AG04450 (cell line): Measurements from ENCODE around the gene GID4. TPM values are rescaled to one million over a fixed set of nuclear protein-coding genes. Genes with fewer than 3 reads are reported as not detected.

Experiments used
- CTCF ChIA-PET: fragments of 300-600, 350-600 bp; formaldehyde crosslinking; extraction: SDS; loops from one replicate; lab custom pipeline; 2022; ENCODE audit warnings: antibody characterized with exemption, inconsistent platforms; lab: Charles Lee
- POLR2A ChIA-PET: fragments of 350-600 bp; formaldehyde crosslinking; extraction: SDS; loops from one replicate; lab custom pipeline; 2021; ENCODE audit warnings: antibody characterized with exemption, inconsistent platforms; lab: Yijun Ruan, JAX
- DNase-seq: peaks from one replicate; pipeline ENCODE4 v3.0.0-alpha.2; 2011; ENCODE audit warnings: low read depth, low spot score
- H3K27ac ChIP-seq: one replicate; pipeline ENCODE4 v1.5.1; 2012; ENCODE audit warnings: low read depth, low read length, control low read depth
- H3K27me3 ChIP-seq: one replicate; pipeline ENCODE4 v1.6.0; 2012; ENCODE audit warnings: low read length; ENCODE audit not compliant: control insufficient read depth, insufficient read depth
- H3K4me3 ChIP-seq: 2 replicates; pipeline ENCODE4 v1.5.1; 2011; ENCODE audit warnings: mild to moderate bottlenecking, low read depth, low read length, control low read depth
- H3K9me3 ChIP-seq: 2 replicates; pipeline ENCODE4 v1.5.1; 2012; ENCODE audit warnings: low read length; ENCODE audit not compliant: control insufficient read depth, insufficient read depth
- polyA plus RNA-seq: library from polyadenylated mRNA; depleted of rRNA; stranded (reverse); fragments of >200 nt; gene quantifications from 2 replicates; pipeline ENCODE4 v1.2.3, GENCODE V29; 2011
- TF ChIP-seq, protein P1 (sequence below): IDR thresholded peaks from 2 replicates; pipeline ENCODE4 v1.5.1; 2011; ENCODE audit warnings: low read depth, low read length, control low read depth, inconsistent platforms

GID4 gene
- polyA plus RNA-seq, 1 experiment = 7.6 TPM

DNA sequence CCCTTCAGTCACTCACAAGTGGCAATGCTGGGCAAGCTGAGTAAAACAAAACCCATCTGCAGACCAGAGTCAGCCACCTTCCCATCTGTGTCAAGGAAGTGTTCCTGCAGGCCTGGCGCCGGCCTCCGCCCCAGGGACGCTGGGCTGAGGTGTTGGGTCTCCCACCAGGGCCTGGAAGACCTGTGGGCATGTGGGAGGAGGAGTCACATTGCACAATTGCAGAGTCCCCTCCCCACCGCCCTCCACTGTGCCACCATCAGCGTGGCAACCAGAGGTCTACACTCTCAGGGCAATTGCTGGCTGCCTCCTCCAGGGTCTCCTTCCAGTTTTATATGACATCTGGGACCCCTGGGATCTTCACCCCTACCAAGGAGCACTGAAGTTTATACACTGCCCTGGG is 66.4 kb downstream of the GID4 start:
- ChIA-PET POLR2A (no interaction called here), CTCF (no interaction called here)

DNA sequence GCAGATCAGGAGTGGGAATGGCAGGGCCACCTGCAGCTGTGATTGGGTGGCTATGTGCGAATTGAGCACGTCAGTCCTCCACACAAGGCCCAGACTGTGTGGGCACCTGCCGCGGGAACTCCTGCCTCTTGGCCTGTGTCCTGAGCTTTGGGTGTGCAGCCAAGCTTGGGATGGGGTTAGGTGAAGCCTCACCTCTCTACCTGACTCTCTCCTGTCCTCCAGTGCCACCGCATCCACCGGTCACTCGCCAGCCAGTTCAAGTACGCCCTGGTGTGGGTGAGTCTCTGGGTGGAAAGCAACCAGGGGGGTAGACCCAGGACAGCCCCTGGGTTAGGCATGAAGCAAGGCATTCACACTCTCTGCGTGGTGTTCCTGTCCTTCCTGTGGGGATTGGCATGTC is 67.0 kb downstream of the GID4 start:
- TF ChIP-seq, protein P1, sequence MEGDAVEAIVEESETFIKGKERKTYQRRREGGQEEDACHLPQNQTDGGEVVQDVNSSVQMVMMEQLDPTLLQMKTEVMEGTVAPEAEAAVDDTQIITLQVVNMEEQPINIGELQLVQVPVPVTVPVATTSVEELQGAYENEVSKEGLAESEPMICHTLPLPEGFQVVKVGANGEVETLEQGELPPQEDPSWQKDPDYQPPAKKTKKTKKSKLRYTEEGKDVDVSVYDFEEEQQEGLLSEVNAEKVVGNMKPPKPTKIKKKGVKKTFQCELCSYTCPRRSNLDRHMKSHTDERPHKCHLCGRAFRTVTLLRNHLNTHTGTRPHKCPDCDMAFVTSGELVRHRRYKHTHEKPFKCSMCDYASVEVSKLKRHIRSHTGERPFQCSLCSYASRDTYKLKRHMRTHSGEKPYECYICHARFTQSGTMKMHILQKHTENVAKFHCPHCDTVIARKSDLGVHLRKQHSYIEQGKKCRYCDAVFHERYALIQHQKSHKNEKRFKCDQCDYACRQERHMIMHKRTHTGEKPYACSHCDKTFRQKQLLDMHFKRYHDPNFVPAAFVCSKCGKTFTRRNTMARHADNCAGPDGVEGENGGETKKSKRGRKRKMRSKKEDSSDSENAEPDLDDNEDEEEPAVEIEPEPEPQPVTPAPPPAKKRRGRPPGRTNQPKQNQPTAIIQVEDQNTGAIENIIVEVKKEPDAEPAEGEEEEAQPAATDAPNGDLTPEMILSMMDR = no peak
- H3K9me3 ChIP-seq = no peaks in the 10 kb centered on the region; the same call in 1 of the 2 replicates
- H3K4me3 ChIP-seq = no peak overlapping the region
- H3K27me3 ChIP-seq = no peaks in the 10 kb centered on the region
- no peak overlapping the region for H3K27ac ChIP-seq
- CTCF ChIA-PET = no interaction called here
- DNase-seq = no peak
- POLR2A ChIA-PET = no interaction called here

More for the DNA sequence above, 66.4 kb downstream of the GID4 start:
- no peak for DNase-seq
- H3K27ac ChIP-seq = no peak overlapping the region
- TF ChIP-seq, protein P1 = no peak
- no peaks in the 10 kb centered on the region for H3K27me3 ChIP-seq
- H3K9me3 ChIP-seq = no peaks in the 10 kb centered on the region; the same call in 1 of the 2 replicates
- H3K4me3 ChIP-seq = no peak overlapping the region

DNA sequence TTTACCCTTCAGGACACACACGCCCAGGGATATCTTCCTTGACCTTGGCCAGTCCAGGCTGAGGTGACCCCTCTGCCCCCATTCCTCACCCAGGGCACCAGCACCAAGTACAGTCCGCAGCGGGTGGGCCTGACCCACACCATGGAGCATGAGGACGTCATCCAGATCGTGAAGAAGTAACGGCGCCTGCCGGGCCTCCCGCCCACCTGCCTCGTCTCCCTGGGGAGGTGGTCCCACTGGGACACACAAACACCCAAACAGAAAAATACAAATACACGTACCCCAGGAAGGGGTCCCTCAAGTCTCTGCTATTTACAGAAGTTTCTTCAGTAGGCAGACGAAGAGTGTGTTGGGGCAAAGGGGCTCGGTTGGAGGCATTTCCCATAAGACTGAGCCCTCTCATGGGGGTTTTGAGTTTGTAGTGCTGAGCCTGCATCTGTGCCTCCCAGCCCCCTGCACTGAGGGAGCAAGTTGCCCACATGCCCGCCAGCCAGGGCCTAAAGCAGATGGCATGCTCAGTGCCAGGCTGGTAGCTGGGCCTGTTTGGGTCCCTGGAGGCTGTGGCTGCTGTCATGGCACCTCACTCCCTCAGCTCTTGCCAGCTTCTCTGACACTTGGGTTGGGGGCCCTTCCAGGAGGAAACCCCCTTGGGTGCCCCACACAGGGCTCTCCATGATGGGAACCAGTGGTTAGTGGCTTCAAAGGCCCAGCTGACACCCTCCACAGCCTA is 68.0 kb downstream of the GID4 start:
- no peaks in the 10 kb centered on the region for H3K27me3 ChIP-seq

DNA sequence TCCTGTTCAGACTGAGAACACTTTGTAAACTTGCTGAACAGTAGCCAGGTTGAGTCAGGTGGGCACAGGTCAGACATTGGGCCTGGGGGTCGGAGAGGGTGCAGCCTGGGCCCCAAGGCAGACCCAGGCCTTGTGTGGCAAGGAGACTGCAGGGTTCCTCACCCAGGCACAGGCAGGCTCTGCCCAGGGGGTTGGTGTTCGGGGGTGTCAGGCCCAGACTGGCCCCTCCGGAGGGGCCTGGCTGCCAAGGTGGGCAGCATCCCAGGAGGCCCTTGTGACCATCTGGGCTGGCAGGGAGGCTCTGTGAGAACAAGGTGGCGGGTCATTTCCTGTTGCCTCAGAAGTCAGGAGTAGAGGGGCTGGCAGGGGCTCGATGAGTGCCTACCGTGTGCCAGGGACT is 68.8 kb downstream of the GID4 start:
- CTCF ChIA-PET = no interaction called here
- Histone ChIP-seq H3K9me3 (no peaks in the 10 kb centered on the region), H3K4me3 (no peak overlapping the region), H3K27ac (no peak overlapping the region), H3K27me3 (no peaks in the 10 kb centered on the region)
- POLR2A ChIA-PET = no interaction called here
- DNase-seq = no peak
- TF ChIP-seq, protein P1 = no peak

More for the DNA sequence above, 68.0 kb downstream of the GID4 start:
- CTCF ChIA-PET = no interaction called here
- TF ChIP-seq, protein P1 = no peak
- no peak overlapping the region for H3K27ac ChIP-seq
- H3K4me3 ChIP-seq = no peak overlapping the region
- POLR2A ChIA-PET = no interaction called here
- no peak for DNase-seq
- H3K9me3 ChIP-seq = no peaks in the 10 kb centered on the region
